IPS DF 19.7 (cell line): ENCODE measurements around the gene RSF1.

Source experiments
- DNase-seq: peaks from one replicate; pipeline ENCODE4 v3.0.0-alpha.2; 2013; ENCODE audit warnings: low read depth, low spot score

RSF1 gene

DNA sequence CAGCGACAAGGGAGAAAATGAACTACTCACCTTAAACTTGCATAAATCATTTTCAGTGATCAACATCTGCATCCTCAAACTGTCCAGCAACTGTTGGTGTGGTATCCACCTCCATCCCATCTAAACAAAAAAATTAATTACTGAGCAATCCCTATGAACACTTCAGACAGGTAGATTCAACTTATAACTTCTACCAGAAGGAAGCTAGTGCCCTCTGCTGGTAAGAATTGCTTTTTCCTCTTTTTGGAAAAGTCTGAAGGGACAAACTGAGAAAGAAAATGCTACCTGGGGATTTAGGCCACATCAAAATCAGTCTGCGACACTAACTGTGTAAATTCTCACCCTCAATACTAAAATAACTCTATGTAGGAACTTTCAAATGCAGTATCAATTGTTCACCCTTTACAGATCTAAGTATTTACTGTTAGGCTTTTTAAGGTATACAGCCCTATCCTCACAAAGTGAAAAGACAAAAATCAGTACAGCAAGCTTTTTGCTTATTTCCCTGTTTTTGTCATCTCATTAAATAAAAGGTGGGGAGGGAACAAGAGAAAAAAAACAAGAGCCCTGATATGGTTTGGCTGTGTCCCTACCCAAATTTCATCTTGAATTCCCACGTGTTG, 200.8 kb downstream of the RSF1 start:
- peak; percentile 9 for DNase-seq

GRCh38 chr11:77617892-77618291, 202.6 kb downstream of the RSF1 start:
- no peak for DNase-seq

- no peak for DNase-seq
Observed at GRCh38 chr11:77611921-77612320, 208.6 kb downstream of the RSF1 start.
